Measurements from ENCODE around the gene TNFSF9. TPM values are rescaled to one million over a fixed set of nuclear protein-coding genes. Genes with fewer than 3 reads are reported as not detected.
"Not testable (repeated sequence)": the region's sequence is repeated elsewhere in the genome, so short reads cannot be mapped to it uniquely, and the experiment has no call there.

TNFSF9 gene
- total RNA-seq, 1 donor: 16.6 TPM

GRCh38 chr19:6562437-6562836, 31.6 kb downstream of the TNFSF9 start:
- H3K79me2 ChIP-seq (ENCODE audit: insufficient read depth, low read length); DNase-seq (ENCODE audit: insufficient read length, low spot score, missing footprints); H4K20me1 ChIP-seq (ENCODE audit: insufficient read depth, low read length); H3K36me3 ChIP-seq (ENCODE audit: insufficient read depth, low read length); H3K27ac ChIP-seq (ENCODE audit: low read depth, low read length); H3K9me3 ChIP-seq (ENCODE audit: low read depth, low read length); H3K4me1 ChIP-seq (ENCODE audit: insufficient read depth, low read length); H3K4me2 ChIP-seq (ENCODE audit: insufficient read depth, low read length); H3K4me3 ChIP-seq (ENCODE audit: insufficient read depth, low read length); H3K27me3 ChIP-seq (ENCODE audit: insufficient read depth, low read length); H2AFZ ChIP-seq (ENCODE audit: low read length): not testable (repeated sequence)
- TF ChIP-seq CTCF (IDR thresholded peaks at IDR 0.05; ENCODE audit: extremely low read depth, low read depth, low read length): peak; percentile 9

- H3K4me1 ChIP-seq (ENCODE audit: insufficient read depth, low read length): no peaks in the 10 kb centered on the region
- no peak overlapping the region for H3K4me3 ChIP-seq (ENCODE audit: insufficient read depth, low read length)
- H3K27ac ChIP-seq (ENCODE audit: low read depth, low read length): no peak overlapping the region
- H4K20me1 ChIP-seq (ENCODE audit: insufficient read depth, low read length): no peaks in the 10 kb centered on the region
- no peaks in the 10 kb centered on the region for H3K36me3 ChIP-seq (ENCODE audit: insufficient read depth, low read length)
- no peaks in the 10 kb centered on the region for H3K79me2 ChIP-seq (ENCODE audit: insufficient read depth, low read length)
- no peak for TF ChIP-seq CTCF (IDR thresholded peaks at IDR 0.05; ENCODE audit: extremely low read depth, low read depth, low read length)
- peaks cover 10% of the 10 kb centered on the region for H3K27me3 ChIP-seq (ENCODE audit: insufficient read depth, low read length)
- no peaks in the 10 kb centered on the region for H3K9me3 ChIP-seq (ENCODE audit: low read depth, low read length)
- H3K4me2 ChIP-seq (ENCODE audit: insufficient read depth, low read length): no peak overlapping the region
- no peak overlapping the region for H2AFZ ChIP-seq (ENCODE audit: low read length)
- peak; percentile 85 for DNase-seq (ENCODE audit: insufficient read length, low spot score, missing footprints)
Observed at GRCh38 chr19:6564393-6564792, 33.6 kb downstream of the TNFSF9 start.

- not testable (repeated sequence) for H3K79me2 ChIP-seq (ENCODE audit: insufficient read depth, low read length); H2AFZ ChIP-seq (ENCODE audit: low read length); H3K4me2 ChIP-seq (ENCODE audit: insufficient read depth, low read length); H3K4me1 ChIP-seq (ENCODE audit: insufficient read depth, low read length); DNase-seq (ENCODE audit: insufficient read length, low spot score, missing footprints); H4K20me1 ChIP-seq (ENCODE audit: insufficient read depth, low read length); H3K27ac ChIP-seq (ENCODE audit: low read depth, low read length); H3K27me3 ChIP-seq (ENCODE audit: insufficient read depth, low read length); H3K4me3 ChIP-seq (ENCODE audit: insufficient read depth, low read length); H3K9me3 ChIP-seq (ENCODE audit: low read depth, low read length); H3K36me3 ChIP-seq (ENCODE audit: insufficient read depth, low read length)
Observed at GRCh38 chr19:6566727-6567126, 35.9 kb downstream of the TNFSF9 start.

GRCh38 chr19:6568010-6568526, 37.2 kb downstream of the TNFSF9 start:
- Histone ChIP-seq H3K36me3 (ENCODE audit: insufficient read depth, low read length) (no peaks in the 10 kb centered on the region), H3K9me3 (ENCODE audit: low read depth, low read length) (no peaks in the 10 kb centered on the region), H3K27ac (ENCODE audit: low read depth, low read length) (no peak overlapping the region), H3K27me3 (ENCODE audit: insufficient read depth, low read length) (peaks cover 12% of the 10 kb centered on the region), H3K4me3 (ENCODE audit: insufficient read depth, low read length) (no peak overlapping the region), H3K4me1 (ENCODE audit: insufficient read depth, low read length) (no peaks in the 10 kb centered on the region), H3K79me2 (ENCODE audit: insufficient read depth, low read length) (no peaks in the 10 kb centered on the region), H3K4me2 (ENCODE audit: insufficient read depth, low read length) (no peak overlapping the region), H2AFZ (ENCODE audit: low read length) (no peak overlapping the region), H4K20me1 (ENCODE audit: insufficient read depth, low read length) (no peaks in the 10 kb centered on the region)
- no peak for DNase-seq (ENCODE audit: insufficient read length, low spot score, missing footprints)
- TF ChIP-seq CTCF (IDR thresholded peaks at IDR 0.05; ENCODE audit: extremely low read depth, low read depth, low read length): no peak
